HepG2 (cell line): Measurements from ENCODE around the gene MRPL43. TPM values are rescaled to one million over a fixed set of nuclear protein-coding genes. Genes with fewer than 3 reads are reported as not detected.

Source experiments
- ARID3A ChIP-seq: IDR thresholded peaks from 2 replicates; pipeline ENCODE4 v1.6.1; 2012; ENCODE audit warnings: low read depth, low read length, improper control_type of control experiment
- ATF7-NPFF ChIP-seq: sonication (generic); formaldehyde crosslinking; IDR thresholded peaks from 2 replicates; pipeline ENCODE4 v1.8.1; 2023; ENCODE audit warnings: mild to moderate bottlenecking, low read depth, missing genetic modification reagents, moderate library complexity
- CHD4 ChIP-seq: fragments of 200-600 bp; sonication (generic); IDR thresholded peaks from 2 replicates; pipeline ENCODE4 v1.7.0; 2017; ENCODE audit warnings: mild to moderate bottlenecking, low read length, borderline replicate concordance
- CREBL2 ChIP-seq: sonication (generic); formaldehyde crosslinking; IDR thresholded peaks from 2 replicates; pipeline ENCODE4 v1.8.1; 2023; ENCODE audit warnings: missing genetic modification reagents, mild to moderate bottlenecking, borderline replicate concordance
- DNMT3B ChIP-seq: conservative IDR thresholded peaks from 2 replicates; pipeline ENCODE4 v1.6.1; 2016; ENCODE audit warnings: missing biosample characterization, control low read depth
- EED ChIP-seq: sonication (generic); formaldehyde crosslinking; IDR thresholded peaks from 2 replicates; pipeline ENCODE4 v1.5.0; 2020; ENCODE audit warnings: mild to moderate bottlenecking, missing genetic modification reagents
- GABPA ChIP-seq, 2 experiments: IDR thresholded peaks; 2 replicates each; pipeline ENCODE4 v1.6.1; 2011 to 2016; ENCODE audit warnings: low read depth in 2 of 2, low read length in 1 of 2, missing biosample characterization in 1 of 2, missing genetic modification characterization in 1 of 2
- HNF4G ChIP-seq, 2 experiments: sonication (generic) in 1 of 2; formaldehyde crosslinking in 1 of 2; IDR thresholded peaks; 2 replicates each; pipeline versions ENCODE4 v1.4.0 to v1.6.1; 2011 to 2020; ENCODE audit warnings: borderline replicate concordance in 2 of 2, low read depth in 2 of 2, mild to moderate bottlenecking in 2 of 2, low read length in 1 of 2, missing genetic modification reagents in 1 of 2, moderate library complexity in 1 of 2
- HOXA3 ChIP-seq: sonication (generic); formaldehyde crosslinking; IDR thresholded peaks from 2 replicates; pipeline ENCODE4 v1.5.0; 2020; ENCODE audit warnings: missing genetic modification reagents
- JUN ChIP-seq: sonication (generic); formaldehyde crosslinking; IDR thresholded peaks from 2 replicates; pipeline ENCODE4 v1.4.0; 2020; ENCODE audit warnings: mild to moderate bottlenecking, missing genetic modification reagents
- KDM1A ChIP-seq: IDR thresholded peaks from 2 replicates; pipeline ENCODE4 v1.6.1; 2016; ENCODE audit warnings: missing compliant biosample characterization
- KLF11 ChIP-seq: IDR thresholded peaks from 2 replicates; pipeline ENCODE4 v1.6.1; 2016; ENCODE audit warnings: missing compliant biosample characterization
- NFKB2 ChIP-seq: sonication (generic); formaldehyde crosslinking; IDR thresholded peaks from 2 replicates; pipeline ENCODE4 v1.4.0; 2020; ENCODE audit warnings: missing genetic modification reagents, borderline replicate concordance
- NFYC ChIP-seq: IDR thresholded peaks from 2 replicates; pipeline ENCODE4 v1.6.1; 2016; ENCODE audit warnings: missing genetic modification reagents, missing compliant biosample characterization
- SNAI1 ChIP-seq: sonication (generic); formaldehyde crosslinking; IDR thresholded peaks from 2 replicates; pipeline ENCODE4 v1.5.0; 2020; ENCODE audit warnings: mild to moderate bottlenecking, missing genetic modification reagents, borderline replicate concordance
- THAP11 ChIP-seq: IDR thresholded peaks from 2 replicates; pipeline ENCODE4 v1.6.1; 2016; ENCODE audit warnings: missing biosample characterization, missing genetic modification reagents
- ZFP90 ChIP-seq: sonication (generic); formaldehyde crosslinking; IDR thresholded peaks from 2 replicates; pipeline ENCODE4 v1.8.0; 2022; ENCODE audit warnings: missing genetic modification reagents, mild to moderate bottlenecking, inconsistent platforms, borderline replicate concordance
- ZNF235 ChIP-seq: sonication (generic); formaldehyde crosslinking; IDR thresholded peaks from 2 replicates; pipeline ENCODE4 v1.8.1; 2023; ENCODE audit warnings: mild to moderate bottlenecking, missing genetic modification reagents, borderline replicate concordance
- ZNF484 ChIP-seq: sonication (generic); formaldehyde crosslinking; IDR thresholded peaks from 2 replicates; pipeline ENCODE4 v1.5.1; 2020; ENCODE audit warnings: mild to moderate bottlenecking, low read depth, missing genetic modification reagents, borderline replicate concordance
- ZNF567 ChIP-seq: sonication (generic); formaldehyde crosslinking; IDR thresholded peaks from 2 replicates; pipeline ENCODE4 v1.8.1; 2023; ENCODE audit warnings: mild to moderate bottlenecking, missing genetic modification reagents, borderline replicate concordance
- ZNF589 ChIP-seq: sonication (generic); formaldehyde crosslinking; conservative IDR thresholded peaks from 2 replicates; pipeline ENCODE4 v1.8.0; 2022; ENCODE audit warnings: mild to moderate bottlenecking, moderate library complexity, missing genetic modification reagents
- ZNF607 ChIP-seq: sonication (generic); formaldehyde crosslinking; IDR thresholded peaks from 2 replicates; pipeline ENCODE4 v1.5.1; 2020; ENCODE audit warnings: missing genetic modification reagents, mild to moderate bottlenecking, borderline replicate concordance
- ZNF749 ChIP-seq: sonication (generic); formaldehyde crosslinking; IDR thresholded peaks from 2 replicates; pipeline ENCODE4 v1.8.0; 2022; ENCODE audit warnings: mild to moderate bottlenecking, missing genetic modification reagents, moderate library complexity, borderline replicate concordance
- ZNF883 ChIP-seq: sonication (generic); formaldehyde crosslinking; IDR thresholded peaks from 2 replicates; pipeline ENCODE4 v1.5.1; 2020; ENCODE audit warnings: mild to moderate bottlenecking, missing genetic modification reagents; ENCODE audit errors: not compliant biosample characterization
- ZNF891 ChIP-seq: sonication (generic); formaldehyde crosslinking; IDR thresholded peaks from 2 replicates; pipeline ENCODE4 v1.5.0; 2020; ENCODE audit warnings: mild to moderate bottlenecking, missing genetic modification reagents
- polyA plus RNA-seq, 8 experiments: library from polyadenylated mRNA; depleted of rRNA in 3 of 8; stranded (reverse) in 7 of 8; unstranded in 1 of 8; fragments of >200 nt; fragmentation: Illumina TruSeq in 4 of 8; extraction: Trizol in 4 of 8; gene quantifications; 2 replicates each; pipeline versions ENCODE4 v1.2.1 to v1.2.3, GENCODE V29; 2011 to 2016; ENCODE audit warnings: low read depth in 4 of 8, missing spikeins in 1 of 8, mixed read lengths in 1 of 8; ENCODE audit not compliant: insufficient read depth in 1 of 8
- total RNA-seq, 5 experiments: library from RNA; depleted of rRNA; stranded (reverse); fragments of >200 nt; fragmentation: Illumina TruSeq; extraction: Trizol; gene quantifications; 2 replicates each; pipeline ENCODE4 v1.2.3, GENCODE V29; 2016; ENCODE audit warnings: low read depth in 1 of 5
- TF ChIP-seq, protein P1 (sequence below): IDR thresholded peaks from 2 replicates; pipeline ENCODE4 v1.6.1; 2016; ENCODE audit warnings: missing genetic modification reagents, missing compliant biosample characterization

The MRPL43 gene
- total and polyA plus RNA-seq, 2 of the 13 experiments (the other 11 are each of a cell fraction or from before 2014, with no cell fraction given) = 71.0 to 73.7 TPM

GRCh38 chr10:101012525-101013364, 25.4 kb upstream of the MRPL43 start (continued):
- TF ChIP-seq, protein P1, sequence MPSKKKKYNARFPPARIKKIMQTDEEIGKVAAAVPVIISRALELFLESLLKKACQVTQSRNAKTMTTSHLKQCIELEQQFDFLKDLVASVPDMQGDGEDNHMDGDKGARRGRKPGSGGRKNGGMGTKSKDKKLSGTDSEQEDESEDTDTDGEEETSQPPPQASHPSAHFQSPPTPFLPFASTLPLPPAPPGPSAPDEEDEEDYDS (CRISPR knock-in tag) = 0 out of 2 replicates have a peak, but pooled peaks have one; percentile 12
- no peak for TF ChIP-seq CREBL2
- no peak for TF ChIP-seq ARID3A
- no peak for TF ChIP-seq ZNF883 (CRISPR knock-in tag)
- TF ChIP-seq NFKB2 (CRISPR knock-in tag) = no peak
- 0 out of 2 replicates have a peak, but pooled peaks have one; percentile 21 for TF ChIP-seq ZNF891 (CRISPR knock-in tag)
- TF ChIP-seq ZNF567 (CRISPR knock-in tag) = no peak
- TF ChIP-seq NFYC = no peak
- TF ChIP-seq CHD4 = no peak
- 0 out of 2 replicates have a peak, but pooled peaks have one; percentile 22 for TF ChIP-seq DNMT3B (CRISPR knock-in tag)
- no peak for TF ChIP-seq ZFP90
- no peak for TF ChIP-seq SNAI1 (CRISPR knock-in tag)
- TF ChIP-seq HNF4G (IDR thresholded peaks at IDR 0.05; ENCODE audit: borderline replicate concordance, low read depth, low read length) = no peak
- no peak for TF ChIP-seq HNF4G (CRISPR knock-in tag; IDR thresholded peaks at IDR 0.05; ENCODE audit: borderline replicate concordance, low read depth)
- TF ChIP-seq ZNF235 (CRISPR knock-in tag) = no peak
- no peak for TF ChIP-seq ATF7-NPFF (CRISPR knock-in tag)
- no peak for TF ChIP-seq EED
- no peak for TF ChIP-seq ZNF749
- TF ChIP-seq THAP11 (CRISPR knock-in tag) = peak; percentile 40
- TF ChIP-seq HOXA3 (CRISPR knock-in tag) = no peak; the same call in 1 of the 2 replicates
- TF ChIP-seq ZNF607 = no peak
- no peak for TF ChIP-seq KDM1A (CRISPR knock-in tag)
- no peak for TF ChIP-seq JUN (CRISPR knock-in tag)
- no peak for TF ChIP-seq KLF11 (CRISPR knock-in tag)
- peak; percentile 32; the same call in 1 of the 2 replicates for TF ChIP-seq ZNF589
- no peak for TF ChIP-seq ZNF484
- TF ChIP-seq GABPA (IDR thresholded peaks at IDR 0.05; ENCODE audit: low read depth, low read length) = no peak
- TF ChIP-seq GABPA (CRISPR knock-in tag; IDR thresholded peaks at IDR 0.05; ENCODE audit: low read depth) = no peak
